NOMO-1 treated with DMSO at 0.1 percent for 48 hours (cell line): ENCODE measurements around the gene RAB9B.
"Not testable (repeated sequence)": the region's sequence is repeated elsewhere in the genome, so short reads cannot be mapped to it uniquely, and the experiment has no call there.

ENCODE experiments used
- DNase-seq: peaks from one replicate; lab custom pipeline; 2025; ENCODE audit not compliant: unreplicated experiment; lab: John Stamatoyannopoulos, UW

RAB9B gene

GRCh38 chrX:103831803-103832544, at the start of gene RAB9B:
TSS of gene RAB9B (minus strand) at chrX:103832257. CDS start at chrX:103825784, 6,473 bp downstream.
- peak; percentile 34 for DNase-seq

- no peak for DNase-seq
Observed at GRCh38 chrX:103879339-103879738, 47.3 kb upstream of the RAB9B start.

GRCh38 chrX:103878466-103879122, 46.5 kb upstream of the RAB9B start:
- DNase-seq: no peak

GRCh38 chrX:103877571-103877970, 45.5 kb upstream of the RAB9B start:
- no peak for DNase-seq

- no peak for DNase-seq
Observed at GRCh38 chrX:103864886-103865534, 33.0 kb upstream of the RAB9B start.

- no peak for DNase-seq
Observed at GRCh38 chrX:103864149-103864548, 32.1 kb upstream of the RAB9B start.

GRCh38 chrX:103861200-103861599, 29.1 kb upstream of the RAB9B start:
- DNase-seq: no peak

GRCh38 chrX:103849558-103849957, 17.5 kb upstream of the RAB9B start:
- DNase-seq: no peak

- no peak for DNase-seq
Observed at GRCh38 chrX:103847174-103847870, 15.3 kb upstream of the RAB9B start.

- DNase-seq: no peak
Observed at GRCh38 chrX:103846386-103846785, 14.3 kb upstream of the RAB9B start.

- DNase-seq: peak; percentile 21
Observed at GRCh38 chrX:103845165-103845653, 13.2 kb upstream of the RAB9B start.

- DNase-seq: no peak
Observed at GRCh38 chrX:103839404-103839803, 7.3 kb upstream of the RAB9B start.

- no peak for DNase-seq
Observed at GRCh38 chrX:103831342-103831802, 685 bp downstream of the RAB9B start.

GRCh38 chrX:103830848-103831247, 1.2 kb downstream of the RAB9B start:
- DNase-seq: no peak

GRCh38 chrX:103828529-103828928, 3.5 kb downstream of the RAB9B start:
- no peak for DNase-seq

- no peak for DNase-seq
Observed at GRCh38 chrX:103825881-103826280, 6.2 kb downstream of the RAB9B start.

GRCh38 chrX:103823591-103823990, 8.5 kb downstream of the RAB9B start:
- DNase-seq: no peak

- not testable (repeated sequence) for DNase-seq
Observed at GRCh38 chrX:103820802-103821201, 11.3 kb downstream of the RAB9B start.

GRCh38 chrX:103818842-103819619, 13.0 kb downstream of the RAB9B start:
- peak; percentile 63 for DNase-seq

- DNase-seq: peak; percentile 64
Observed at GRCh38 chrX:103817502-103817901, 14.6 kb downstream of the RAB9B start.
